GM21723 (cell line): Measurements from ENCODE around the gene HELQ.
"Not testable (repeated sequence)": the region's sequence is repeated elsewhere in the genome, so short reads cannot be mapped to it uniquely, and the experiment has no call there.

ENCODE experiments used
- ATAC-seq: cut with Tn5 transposase; IDR thresholded peaks from one replicate; pipeline ENCODE4 v1.9.1; 2021; ENCODE audit warnings: mild to moderate bottlenecking, moderate library complexity; ENCODE audit not compliant: unreplicated experiment

The HELQ gene, protein sequence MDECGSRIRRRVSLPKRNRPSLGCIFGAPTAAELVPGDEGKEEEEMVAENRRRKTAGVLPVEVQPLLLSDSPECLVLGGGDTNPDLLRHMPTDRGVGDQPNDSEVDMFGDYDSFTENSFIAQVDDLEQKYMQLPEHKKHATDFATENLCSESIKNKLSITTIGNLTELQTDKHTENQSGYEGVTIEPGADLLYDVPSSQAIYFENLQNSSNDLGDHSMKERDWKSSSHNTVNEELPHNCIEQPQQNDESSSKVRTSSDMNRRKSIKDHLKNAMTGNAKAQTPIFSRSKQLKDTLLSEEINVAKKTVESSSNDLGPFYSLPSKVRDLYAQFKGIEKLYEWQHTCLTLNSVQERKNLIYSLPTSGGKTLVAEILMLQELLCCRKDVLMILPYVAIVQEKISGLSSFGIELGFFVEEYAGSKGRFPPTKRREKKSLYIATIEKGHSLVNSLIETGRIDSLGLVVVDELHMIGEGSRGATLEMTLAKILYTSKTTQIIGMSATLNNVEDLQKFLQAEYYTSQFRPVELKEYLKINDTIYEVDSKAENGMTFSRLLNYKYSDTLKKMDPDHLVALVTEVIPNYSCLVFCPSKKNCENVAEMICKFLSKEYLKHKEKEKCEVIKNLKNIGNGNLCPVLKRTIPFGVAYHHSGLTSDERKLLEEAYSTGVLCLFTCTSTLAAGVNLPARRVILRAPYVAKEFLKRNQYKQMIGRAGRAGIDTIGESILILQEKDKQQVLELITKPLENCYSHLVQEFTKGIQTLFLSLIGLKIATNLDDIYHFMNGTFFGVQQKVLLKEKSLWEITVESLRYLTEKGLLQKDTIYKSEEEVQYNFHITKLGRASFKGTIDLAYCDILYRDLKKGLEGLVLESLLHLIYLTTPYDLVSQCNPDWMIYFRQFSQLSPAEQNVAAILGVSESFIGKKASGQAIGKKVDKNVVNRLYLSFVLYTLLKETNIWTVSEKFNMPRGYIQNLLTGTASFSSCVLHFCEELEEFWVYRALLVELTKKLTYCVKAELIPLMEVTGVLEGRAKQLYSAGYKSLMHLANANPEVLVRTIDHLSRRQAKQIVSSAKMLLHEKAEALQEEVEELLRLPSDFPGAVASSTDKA

DNA sequence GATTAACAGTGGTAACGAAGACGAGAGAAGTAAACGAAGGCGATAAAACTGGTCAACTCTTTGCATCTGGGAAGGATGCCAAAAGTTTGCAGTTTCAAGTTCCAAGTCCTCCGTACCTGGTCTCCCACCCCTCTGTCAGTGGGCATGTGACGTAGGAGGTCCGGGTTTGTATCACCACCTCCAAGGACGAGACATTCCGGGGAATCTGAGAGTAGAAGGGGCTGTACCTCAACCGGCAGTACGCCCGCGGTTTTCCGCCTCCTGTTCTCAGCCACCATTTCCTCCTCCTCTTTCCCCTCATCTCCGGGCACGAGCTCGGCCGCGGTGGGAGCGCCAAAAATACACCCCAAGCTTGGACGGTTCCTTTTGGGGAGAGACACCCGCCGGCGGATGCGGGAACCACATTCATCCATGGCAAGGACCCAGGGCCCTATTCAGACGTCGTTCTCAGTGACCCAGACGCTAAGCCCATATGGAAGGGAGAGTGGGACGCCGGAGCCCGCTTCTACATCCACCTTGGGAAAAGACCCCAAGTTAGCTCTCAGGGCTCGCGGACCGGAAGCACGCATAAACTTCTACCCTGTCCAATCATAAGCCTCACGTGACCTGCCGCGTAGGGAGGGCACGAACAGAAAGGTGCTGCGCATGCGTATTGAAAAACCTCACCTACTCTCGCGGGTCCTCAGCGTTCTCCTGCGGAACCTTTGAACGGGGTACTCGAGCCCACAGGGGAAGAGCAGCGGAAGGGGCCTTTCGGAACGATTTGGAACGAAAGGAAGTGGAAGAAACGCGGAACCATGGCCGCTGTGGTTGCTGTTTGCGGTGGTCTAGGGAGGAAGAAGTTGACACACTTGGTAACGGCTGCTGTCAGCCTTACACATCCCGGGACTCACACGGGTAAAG is at the start of gene HELQ, which contains the start of gene MRPS18C:
Gene HELQ (minus strand): TSS at position 543 of the 903 bp plus-strand sequence. CDS start 130 bp downstream, at position 413.
Gene MRPS18C (plus strand): TSS at position 778 of the 903 bp plus-strand sequence. CDS start 20 bp downstream, at position 798.
- peak; percentile 93 for ATAC-seq

DNA sequence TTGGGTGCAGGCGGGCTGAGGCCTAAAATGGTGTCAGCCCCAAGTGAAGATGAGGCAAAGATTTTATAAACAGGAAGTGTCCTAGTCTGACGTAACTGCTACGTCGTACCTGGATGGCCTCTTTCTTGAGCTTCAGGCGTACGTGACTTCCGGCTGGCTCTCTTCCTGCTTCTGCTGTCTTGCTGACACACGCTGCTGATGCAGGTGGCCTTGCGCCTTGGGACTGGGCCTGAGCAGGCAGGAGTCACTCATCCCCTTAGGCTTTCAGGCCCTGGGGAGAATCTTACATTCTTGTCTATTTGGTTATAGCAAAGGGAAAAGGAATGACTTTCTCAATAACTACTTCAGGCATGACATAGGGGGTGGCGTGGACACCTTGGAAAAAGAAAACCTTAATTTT is 49.4 kb upstream of the HELQ start:
- ATAC-seq = no peak

DNA sequence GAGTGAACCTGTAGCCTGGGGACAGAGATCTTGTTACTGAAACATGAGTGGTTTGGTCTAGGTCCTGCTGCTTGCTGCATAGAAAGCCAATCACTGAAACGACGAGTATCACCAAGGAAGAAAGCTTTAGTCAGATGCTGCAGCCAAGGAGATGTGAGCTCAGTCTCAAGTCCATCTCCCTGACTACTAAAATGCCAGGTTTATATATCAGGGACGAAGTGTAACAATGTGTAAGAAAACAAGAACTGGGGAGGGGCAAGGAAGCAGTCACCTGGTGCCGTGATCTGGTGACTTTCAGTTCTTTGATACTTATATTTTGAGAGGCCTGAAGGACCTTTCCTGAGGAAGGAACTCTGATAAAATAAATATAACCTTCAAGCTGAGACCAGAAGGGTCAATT is 48.9 kb upstream of the HELQ start:
- no peak for ATAC-seq

DNA sequence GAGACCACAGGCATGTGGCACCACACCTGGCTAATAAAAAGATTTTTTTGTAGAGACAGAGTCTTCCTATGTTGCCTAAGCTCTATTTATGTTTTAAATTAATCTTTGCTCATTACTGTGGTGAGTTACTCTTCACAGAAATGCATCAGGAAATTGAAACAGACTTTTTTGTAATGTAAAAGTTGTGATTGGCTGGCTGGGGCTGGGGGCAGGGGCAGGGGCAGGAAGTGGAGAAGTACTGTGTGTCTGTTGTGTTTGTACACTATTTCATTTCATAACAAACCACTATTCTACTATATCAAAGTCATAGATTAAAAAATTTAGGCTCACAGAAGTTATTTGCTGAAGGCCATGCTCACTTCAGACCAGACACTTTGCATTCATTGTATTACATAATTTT is 48.4 kb upstream of the HELQ start:
- ATAC-seq = no peak

DNA sequence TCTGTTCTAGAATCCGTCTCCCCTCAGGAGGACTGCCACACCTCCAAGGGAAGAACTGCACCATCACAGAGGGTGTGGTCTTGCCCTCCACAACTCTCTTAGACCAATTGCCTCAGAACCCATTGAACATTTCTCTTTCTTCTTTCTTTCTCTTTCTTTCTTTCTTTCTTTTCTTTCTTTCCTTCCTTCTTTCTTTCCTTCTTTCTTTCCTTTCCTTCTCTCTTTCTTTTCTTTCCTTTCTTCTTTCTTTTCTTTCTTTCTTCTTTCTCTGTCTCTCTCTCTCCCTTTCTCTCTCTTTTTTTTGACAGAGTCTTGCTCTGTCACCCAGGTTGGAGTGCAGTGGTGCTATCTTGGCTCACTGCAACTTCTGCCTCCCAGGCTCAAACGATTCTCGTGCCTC is 46.0 kb upstream of the HELQ start:
- not testable (repeated sequence) for ATAC-seq

DNA sequence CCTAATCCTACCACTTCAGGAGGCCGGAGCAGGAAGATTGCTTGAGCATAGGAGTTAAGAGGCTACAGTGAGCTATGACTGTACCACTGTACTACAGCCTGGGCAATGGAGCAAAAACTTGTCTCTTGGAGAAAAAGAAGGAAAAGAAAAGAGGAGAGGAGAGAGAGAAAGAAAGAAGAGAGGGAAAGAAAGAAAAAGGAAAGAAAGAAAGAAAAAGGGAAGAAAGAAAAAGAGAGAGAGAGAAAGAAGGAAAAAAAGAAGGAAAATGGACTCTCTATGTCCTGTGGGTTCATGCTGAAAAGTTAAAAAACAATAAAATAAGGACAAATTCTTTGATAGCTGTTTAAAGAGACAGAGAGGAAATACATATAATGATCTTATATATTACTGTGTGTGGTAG is 42.6 kb upstream of the HELQ start:
- ATAC-seq = no peak

DNA sequence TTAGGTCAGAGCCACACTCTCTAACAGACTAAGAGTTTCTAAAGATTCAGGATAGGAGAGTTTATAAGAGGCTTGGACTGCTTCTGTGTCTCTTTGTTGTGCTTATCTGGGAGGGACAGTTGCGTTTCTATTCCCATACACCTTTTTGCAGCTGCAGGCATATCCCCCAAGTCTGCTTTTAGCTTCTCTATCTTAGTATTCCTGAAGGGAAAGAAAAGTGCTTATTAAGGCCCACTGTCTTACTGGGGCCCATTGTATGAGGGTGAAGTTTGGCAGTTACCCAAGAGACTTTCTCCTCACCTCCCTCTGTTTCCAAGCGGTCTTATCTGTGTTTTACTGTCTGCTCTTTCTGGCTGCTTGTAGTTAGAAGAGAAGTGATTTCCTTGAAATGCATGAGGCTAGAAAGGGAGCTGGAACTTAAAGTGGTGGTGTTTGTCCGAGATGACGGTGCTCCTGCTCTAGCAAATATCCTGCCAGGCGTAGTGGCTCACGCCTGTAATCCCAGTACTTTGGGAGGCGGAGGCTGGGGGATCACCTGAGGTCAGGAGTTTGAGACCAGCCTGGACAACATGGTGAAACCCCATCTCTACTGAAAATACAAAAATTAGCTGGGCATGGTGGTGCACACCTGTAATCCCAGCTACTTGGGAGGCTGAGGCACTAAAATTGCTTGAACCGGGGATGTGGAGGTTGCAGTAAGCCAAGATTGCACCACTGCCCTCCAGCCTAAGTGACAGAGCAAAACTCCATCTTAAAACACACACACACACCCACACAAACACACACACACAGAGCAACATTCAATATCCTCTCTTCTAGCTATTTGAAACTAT is 40.7 kb upstream of the HELQ start:
- not testable (repeated sequence) for ATAC-seq

DNA sequence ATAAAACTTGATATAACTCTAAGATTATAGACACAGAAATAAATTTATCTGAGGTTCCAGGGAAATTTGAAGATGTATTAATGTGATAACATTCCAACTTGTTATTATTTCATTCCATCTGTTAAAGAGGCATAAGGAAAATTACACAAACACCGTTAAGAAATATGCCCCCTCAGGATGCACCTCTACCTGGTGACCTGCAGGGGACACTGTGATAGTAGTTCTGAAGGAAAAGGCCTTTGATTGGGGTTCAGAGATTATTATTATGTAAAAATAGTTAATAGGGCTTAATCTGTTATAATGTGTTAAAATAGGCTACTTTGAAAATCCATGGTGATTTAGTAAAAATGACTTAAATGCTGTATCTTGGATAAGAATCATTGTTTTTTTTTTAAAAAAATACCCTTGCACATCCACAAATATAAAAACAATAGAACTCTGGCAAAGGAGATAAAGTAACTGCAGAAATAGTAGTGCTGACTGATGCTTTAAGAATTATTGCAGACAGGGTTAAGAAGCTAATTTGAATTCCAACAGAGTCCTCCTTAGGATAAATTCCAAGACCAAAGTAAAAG is 35.3 kb upstream of the HELQ start:
- ATAC-seq = no peak

DNA sequence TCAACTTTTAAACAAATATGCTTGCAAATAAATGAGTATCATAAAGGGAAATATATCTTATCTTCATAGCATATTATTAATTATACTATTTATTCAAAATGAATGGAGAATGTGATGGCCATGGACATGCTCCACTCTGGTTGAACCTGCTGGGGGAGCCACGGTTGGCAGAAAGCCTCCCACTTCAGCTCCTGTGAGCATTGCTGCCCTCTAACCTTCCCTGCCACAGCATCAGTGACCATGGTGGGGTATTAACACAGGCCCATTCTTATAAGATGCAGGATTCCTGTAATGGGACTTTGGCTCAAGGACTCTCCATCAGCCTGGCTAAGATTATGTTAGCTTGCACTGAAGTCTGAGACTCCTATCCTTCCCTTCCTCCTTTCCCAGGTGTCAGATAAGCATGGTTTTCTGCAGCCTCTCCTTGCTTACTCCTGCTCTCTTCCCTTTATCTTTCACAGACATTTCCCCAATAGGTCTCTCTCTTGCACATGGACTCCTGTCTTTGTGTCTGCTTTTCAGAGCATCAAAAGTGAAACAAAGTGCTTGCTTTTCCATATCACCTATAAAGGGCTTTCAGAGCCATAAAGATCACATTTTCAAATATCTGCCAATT is 34.2 kb upstream of the HELQ start:
- no peak for ATAC-seq

DNA sequence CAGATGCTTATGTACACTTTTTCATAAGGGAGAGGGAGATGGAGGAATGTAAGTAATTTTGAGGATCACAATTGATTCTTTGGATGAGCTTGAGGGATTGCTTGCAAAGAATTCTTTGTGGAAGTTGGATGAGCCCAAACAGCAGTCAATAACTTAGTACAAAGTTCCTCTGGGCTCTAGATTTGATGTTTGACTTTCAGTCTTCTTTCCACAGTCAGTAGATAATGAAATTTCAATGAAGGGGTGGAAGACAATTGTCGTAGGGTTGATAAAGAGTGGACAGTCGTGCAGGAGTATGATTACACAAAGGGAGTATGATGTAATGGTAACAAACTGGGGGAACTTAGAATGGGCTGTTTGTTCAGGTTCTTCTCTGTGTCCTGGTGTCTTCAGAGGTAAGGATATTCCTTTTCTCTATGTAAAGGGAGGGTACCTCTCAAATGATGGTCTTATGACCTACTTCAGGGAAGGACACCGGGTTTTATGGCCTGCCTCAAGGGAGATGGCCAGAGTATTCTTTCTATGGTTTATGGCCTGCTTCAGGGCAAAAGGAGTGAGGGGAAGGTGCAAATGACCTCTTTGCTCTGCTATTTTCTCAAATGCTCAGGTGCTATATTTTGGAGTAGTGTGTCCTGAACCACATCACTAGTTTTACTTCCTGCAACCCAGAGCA is 31.0 kb upstream of the HELQ start:
- no peak for ATAC-seq

DNA sequence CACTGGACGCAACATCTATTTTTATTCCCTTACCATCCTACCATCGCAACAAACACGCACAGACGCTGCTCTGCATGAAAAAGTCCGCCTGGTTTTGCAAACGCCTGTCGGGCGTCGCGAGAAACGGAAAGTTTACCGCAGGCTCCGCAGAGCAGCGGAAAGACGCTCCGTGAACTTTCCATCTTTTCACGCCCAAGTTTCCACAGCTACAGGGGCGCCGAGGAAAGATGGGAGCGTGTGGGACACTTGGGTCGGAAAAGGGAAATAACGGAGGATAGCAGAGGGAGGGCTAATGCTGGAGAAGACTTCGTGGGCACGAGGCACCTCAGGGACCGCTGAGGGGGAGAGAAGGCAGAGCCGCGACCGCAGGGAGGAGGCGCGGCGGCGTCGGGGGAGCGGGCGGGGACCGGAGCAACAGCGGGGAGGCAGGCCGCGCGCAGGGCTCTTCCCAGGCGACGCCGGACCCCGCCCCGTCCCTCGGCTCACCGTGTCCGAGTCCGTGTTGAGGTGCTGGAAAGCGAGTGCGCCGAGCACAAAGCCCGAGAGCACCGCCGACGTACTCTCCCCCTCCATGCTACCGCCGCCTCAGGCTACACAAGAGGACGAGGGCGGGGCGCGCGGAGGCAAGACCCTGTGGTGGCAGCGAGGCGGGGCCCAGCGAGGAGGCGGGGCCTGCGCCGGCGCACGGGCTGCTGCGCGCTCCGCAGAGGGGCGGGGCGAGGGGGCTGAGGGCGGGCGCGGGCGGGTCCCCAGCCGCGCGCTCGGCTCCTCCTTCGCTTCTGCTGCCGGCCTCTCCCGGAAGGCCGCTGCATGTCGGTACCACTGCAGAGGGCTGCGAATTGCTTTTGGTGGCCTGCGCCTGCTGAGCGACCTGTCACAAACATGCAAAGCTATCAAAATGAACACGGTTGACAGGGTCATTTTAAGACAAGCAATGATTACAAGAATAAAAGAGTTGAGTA is 29.2 kb upstream of the HELQ start, which contains the start of gene ABRAXAS1:
Gene ABRAXAS1 (minus strand): TSS at position 601 of the 962 bp plus-strand sequence. CDS start 28 bp downstream, at position 573.
- ATAC-seq = peak; percentile 97

DNA sequence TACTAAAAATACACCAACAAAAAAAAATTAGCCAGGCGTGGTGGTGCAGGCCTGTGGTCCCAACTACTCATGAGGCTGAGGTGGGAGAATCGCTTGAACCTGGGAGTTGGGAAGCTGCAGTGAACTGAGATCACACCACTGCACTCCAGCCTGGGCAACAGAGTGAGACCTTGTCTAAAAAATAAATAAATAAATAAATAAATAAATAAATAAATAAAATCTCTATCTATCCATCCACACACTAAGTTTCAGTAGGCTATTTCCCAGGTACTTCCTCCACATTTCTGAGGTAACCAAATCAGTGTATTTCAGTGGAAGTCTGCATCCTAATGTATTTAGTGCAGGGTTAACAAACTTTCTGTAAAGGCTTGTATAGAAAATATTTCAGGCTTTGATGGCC is 18.3 kb upstream of the HELQ start:
- ATAC-seq = no peak

DNA sequence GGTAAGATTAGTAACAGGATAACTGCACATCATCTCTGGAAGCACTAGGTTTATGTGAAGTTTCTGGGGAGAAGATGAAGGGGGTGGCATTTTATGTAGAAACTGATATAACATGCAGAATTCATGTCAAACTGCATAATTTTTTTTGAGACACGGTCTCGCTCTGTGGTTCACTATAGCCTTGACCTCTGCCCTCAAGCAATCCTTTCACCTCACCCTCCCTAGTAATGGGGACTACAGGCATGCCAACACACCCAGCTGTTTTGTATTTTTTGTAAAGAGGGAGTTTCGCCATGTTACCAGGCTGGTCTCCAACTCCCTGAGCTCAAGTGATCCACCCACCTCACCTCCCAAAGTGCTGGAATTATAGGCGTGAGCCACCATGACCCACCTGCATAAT is 17.8 kb upstream of the HELQ start:
- ATAC-seq = no peak

DNA sequence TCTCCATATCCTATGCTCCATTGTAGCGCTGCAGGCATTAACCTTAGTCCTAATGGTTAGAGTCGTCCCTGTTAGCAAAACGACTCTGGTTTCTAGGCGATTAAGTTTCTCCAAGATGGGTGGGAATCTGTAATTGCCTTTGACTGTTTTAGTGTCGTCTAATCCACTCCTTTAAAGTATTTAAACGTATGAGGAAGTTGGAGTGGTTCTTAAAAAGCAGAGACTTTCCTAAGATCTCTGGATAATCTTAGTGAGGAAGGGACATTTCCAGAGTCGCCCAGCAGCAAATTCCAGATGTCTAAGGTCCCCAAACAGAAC is 520 bp upstream of the HELQ start:
- no peak for ATAC-seq

DNA sequence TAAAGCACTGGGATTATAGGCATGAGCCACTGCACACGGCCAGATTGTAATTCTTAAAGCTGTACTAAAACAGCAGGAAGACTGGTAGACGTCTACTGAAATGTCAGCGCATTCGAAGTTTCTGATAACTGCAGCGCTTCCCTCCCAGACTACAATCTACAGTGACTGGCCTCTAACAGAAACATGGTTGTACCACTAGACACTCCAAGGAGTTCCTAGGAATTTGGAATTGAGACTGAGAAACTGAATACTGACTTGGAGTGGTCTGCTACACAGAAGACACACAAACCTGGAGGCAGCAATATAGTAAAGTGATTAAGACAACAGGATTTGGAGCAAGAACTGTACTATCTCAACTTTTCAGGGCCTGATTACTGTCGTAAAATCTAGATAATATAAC is 937 bp downstream of the HELQ start:
- ATAC-seq = no peak

DNA sequence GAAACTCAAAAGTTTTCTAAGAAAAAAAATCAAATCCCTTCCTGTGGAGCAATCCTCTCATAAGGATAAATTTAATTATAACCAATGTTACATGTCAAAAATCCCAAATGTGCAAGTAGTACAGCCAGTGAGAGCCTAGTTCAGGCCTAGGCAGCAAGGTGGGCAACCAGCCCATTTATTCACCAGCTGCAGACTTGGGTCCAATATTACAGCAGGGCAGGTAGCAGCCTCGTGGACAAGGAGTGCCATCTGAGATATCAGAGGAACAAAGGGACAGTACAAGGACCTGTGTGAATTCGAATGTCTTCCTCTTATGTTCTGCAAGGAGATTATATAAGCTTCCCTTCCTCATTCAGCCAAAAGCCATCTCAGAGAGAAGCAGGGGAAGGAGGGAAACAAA is 6.6 kb downstream of the HELQ start:
- no peak for ATAC-seq

DNA sequence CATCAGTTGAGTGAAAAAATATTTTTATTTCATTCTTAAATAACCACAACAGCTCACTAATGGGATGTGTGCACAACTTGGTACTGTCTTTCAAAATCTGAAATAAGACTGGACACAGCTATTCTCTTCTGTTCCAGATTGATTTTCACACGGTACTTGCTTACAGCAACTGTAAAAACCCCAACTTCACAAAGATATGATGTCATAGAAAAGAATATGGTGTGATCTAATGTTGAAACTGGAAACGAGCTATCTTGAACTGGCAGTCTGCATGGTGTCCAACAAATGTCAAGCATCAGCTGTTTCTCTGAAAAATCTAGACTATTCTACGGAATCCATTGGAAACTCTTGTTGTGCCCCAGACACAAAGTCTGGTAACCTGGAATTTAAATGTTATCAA is 14.7 kb downstream of the HELQ start:
- ATAC-seq = no peak
